Gastrocnemius medialis (tissue), 4 donors: ENCODE measurements around the gene MS4A2. TPM values are rescaled to one million over a fixed set of nuclear protein-coding genes. Genes with fewer than 3 reads are reported as not detected.

ENCODE experiments used
- ATAC-seq, 2 donors: fragments of 150-250 bp; one replicate each; pipeline ENCODE4 v1.9.1; 2016
- DNase-seq, 2 donors: peaks; one replicate each; pipeline ENCODE4 v3.0.0-alpha.2; 2019
- H3K27ac ChIP-seq, 4 donors: fragments of 200-600 bp; sonication (generic); 1 replicate in 1 of 4; 2 replicates in 3 of 4; pipeline ENCODE4 v1.5.1; 2016 to 2018; ENCODE audit warnings: mild to moderate bottlenecking in 2 of 4, moderate library complexity in 1 of 4
- H3K27me3 ChIP-seq, 3 donors: fragments of 200-600 bp; sonication (generic) in 2 of 3; 1 replicate in 1 of 3; 2 replicates in 2 of 3; pipeline versions ENCODE4 v1.5.1 to v1.6.0; 2016 to 2019; ENCODE audit warnings: mild to moderate bottlenecking in 1 of 3, moderate library complexity in 1 of 3
- H3K36me3 ChIP-seq, 2 donors: fragments of 200-600 bp; sonication (generic) in 1 of 2; one replicate each; pipeline ENCODE4 v1.5.1; 2017 to 2018
- H3K4me1 ChIP-seq, 2 donors: fragments of 200-600 bp; sonication (generic) in 1 of 2; one replicate each; pipeline ENCODE4 v1.5.1; 2016 to 2017; ENCODE audit warnings: mild to moderate bottlenecking in 2 of 2
- H3K4me3 ChIP-seq, 4 donors: fragments of 200-600 bp; sonication (generic) in 3 of 4; 1 replicate in 1 of 4; 2 replicates in 3 of 4; pipeline ENCODE4 v1.5.1; 2016 to 2019; ENCODE audit warnings: mild to moderate bottlenecking in 2 of 4
- H3K9me3 ChIP-seq, 3 donors: fragments of 200-600 bp; sonication (generic) in 2 of 3; 1 replicate in 1 of 3; 2 replicates in 2 of 3; pipeline ENCODE4 v1.5.1; 2016 to 2019
- POLR2A ChIP-seq, 2 donors: fragments of 450-650 bp; IDR thresholded peaks; one replicate each; pipeline ENCODE4 v1.6.1; 2017; ENCODE audit warnings: antibody characterized with exemption in 2 of 2, mild to moderate bottlenecking in 2 of 2, moderate library complexity in 2 of 2
- in situ Hi-C, 4 donors: fragments of 200-750 bp; cut with MboI; loops; one replicate each; pipeline versions ENCODE4 v1.15.0 to v1.8.0; 2017; ENCODE audit warnings: low sequenced_read_pairs in 4 of 4
- intact Hi-C: fragments of 100-400 bp; cut with DNase I; formaldehyde crosslinking; loops from one replicate; pipeline ENCODE4 v1.15.1; 2023; ENCODE audit warnings: low total_unique reads
- total RNA-seq, 4 donors: library from RNA; depleted of rRNA; stranded (reverse); fragments of >200 nt; gene quantifications; one replicate each; pipeline versions ENCODE4 v1.1.0 to v1.2.3, GENCODE V29; 2016
- TF ChIP-seq, protein P1 (sequence below), 5 experiments: fragments of 450-650 bp in 3 of 5; fragments of 200-600 bp in 2 of 5; sonication (generic) in 2 of 5; IDR thresholded peaks in 4 of 5; conservative IDR thresholded peaks in 1 of 5; 1 replicate in 4 of 5; 2 replicates in 1 of 5; pipeline ENCODE4 v1.5.1; 2016 to 2019; ENCODE audit warnings: antibody characterized with exemption in 5 of 5, mild to moderate bottlenecking in 3 of 5, moderate library complexity in 3 of 5

Gene MS4A2
- total RNA-seq, 4 donors from 2014 or later: 0.39 TPM; not detected in 3

DNA sequence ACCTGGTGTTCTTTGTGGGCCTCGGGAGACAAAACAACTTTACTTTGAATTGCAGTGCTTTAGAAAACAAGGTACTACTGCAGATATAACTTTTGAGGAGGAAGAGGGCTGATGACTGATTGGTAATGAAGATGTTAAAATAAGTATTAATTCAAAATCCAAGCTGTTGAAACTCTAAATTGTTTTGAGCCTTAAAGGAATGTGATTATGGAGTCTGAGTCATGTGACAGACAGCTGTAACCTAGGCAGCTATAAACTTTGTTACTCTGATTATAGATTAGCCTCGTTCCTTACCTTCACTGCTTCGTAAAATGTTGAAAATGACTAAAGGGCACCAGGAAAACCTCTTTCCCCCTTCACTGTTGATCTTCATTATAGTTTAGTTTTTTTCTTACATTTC lies 43.4 kb downstream of the MS4A2 start:
- no peak overlapping the region for H3K4me3 ChIP-seq
- in situ Hi-C loops (no loop called here), intact Hi-C loops (no loop called here)
- no peak for ATAC-seq
- no peaks in the 10 kb centered on the region for H3K36me3 ChIP-seq
- TF ChIP-seq, protein P1, sequence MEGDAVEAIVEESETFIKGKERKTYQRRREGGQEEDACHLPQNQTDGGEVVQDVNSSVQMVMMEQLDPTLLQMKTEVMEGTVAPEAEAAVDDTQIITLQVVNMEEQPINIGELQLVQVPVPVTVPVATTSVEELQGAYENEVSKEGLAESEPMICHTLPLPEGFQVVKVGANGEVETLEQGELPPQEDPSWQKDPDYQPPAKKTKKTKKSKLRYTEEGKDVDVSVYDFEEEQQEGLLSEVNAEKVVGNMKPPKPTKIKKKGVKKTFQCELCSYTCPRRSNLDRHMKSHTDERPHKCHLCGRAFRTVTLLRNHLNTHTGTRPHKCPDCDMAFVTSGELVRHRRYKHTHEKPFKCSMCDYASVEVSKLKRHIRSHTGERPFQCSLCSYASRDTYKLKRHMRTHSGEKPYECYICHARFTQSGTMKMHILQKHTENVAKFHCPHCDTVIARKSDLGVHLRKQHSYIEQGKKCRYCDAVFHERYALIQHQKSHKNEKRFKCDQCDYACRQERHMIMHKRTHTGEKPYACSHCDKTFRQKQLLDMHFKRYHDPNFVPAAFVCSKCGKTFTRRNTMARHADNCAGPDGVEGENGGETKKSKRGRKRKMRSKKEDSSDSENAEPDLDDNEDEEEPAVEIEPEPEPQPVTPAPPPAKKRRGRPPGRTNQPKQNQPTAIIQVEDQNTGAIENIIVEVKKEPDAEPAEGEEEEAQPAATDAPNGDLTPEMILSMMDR (IDR thresholded peaks at IDR 0.05 in 4 of 5, conservative IDR thresholded peaks at IDR 0.05 in 1 of 5): no peak
- no peak for TF ChIP-seq POLR2A (IDR thresholded peaks at IDR 0.05)
- H3K4me1 ChIP-seq: no peaks in the 10 kb centered on the region
- no peaks in the 10 kb centered on the region for H3K9me3 ChIP-seq
- H3K27ac ChIP-seq: no peak overlapping the region
- no peaks in the 10 kb centered on the region for H3K27me3 ChIP-seq
- DNase-seq: no peak

DNA sequence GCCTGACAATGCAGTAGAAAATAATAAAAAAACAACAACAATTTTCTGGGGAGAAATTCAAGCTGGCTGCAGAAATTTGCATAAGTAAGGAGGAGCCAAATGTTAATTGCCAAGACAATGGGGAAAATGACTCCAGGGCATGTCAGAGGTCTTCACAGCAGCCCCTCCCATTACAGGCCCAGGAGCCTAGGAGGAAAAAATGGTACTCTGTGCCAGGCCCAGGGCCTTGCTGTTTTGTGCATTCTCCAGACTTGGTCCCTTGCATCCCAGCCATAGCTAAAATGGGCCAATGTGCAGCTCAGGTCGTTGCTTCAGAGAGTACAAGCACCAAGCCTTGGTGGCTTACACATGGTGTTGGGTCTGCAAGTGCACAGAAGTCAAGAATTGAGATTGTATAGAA lies 45.5 kb downstream of the MS4A2 start:
- H3K36me3 ChIP-seq: no peaks in the 10 kb centered on the region
- intact Hi-C loops (no loop called here), in situ Hi-C loops (no loop called here)
- H3K27me3 ChIP-seq: no peaks in the 10 kb centered on the region
- H3K27ac ChIP-seq: no peak overlapping the region
- no peak for TF ChIP-seq POLR2A (IDR thresholded peaks at IDR 0.05)
- TF ChIP-seq, protein P1 (IDR thresholded peaks at IDR 0.05 in 4 of 5, conservative IDR thresholded peaks at IDR 0.05 in 1 of 5): no peak
- DNase-seq (no peak), ATAC-seq (no peak)
- no peaks in the 10 kb centered on the region for H3K4me1 ChIP-seq
- H3K4me3 ChIP-seq: no peak overlapping the region
- H3K9me3 ChIP-seq: no peaks in the 10 kb centered on the region

DNA sequence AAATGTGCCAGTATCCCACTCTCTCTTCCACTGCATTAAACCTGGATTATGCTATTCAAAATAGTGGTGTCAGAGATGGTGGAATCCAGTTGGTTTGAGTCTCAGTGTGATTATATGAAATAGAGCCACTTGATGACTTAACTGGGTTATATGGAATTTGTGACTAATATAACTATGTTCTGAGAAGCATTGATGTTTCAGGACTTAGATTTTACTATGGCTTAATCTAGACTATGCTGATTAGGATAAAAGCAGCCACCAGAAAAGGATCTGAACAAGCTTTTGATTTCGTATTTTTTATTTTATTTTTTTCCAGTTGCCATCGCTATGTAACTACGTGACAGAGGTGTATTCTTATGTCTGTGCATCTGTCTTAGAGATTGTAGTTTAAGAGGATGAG lies 55.3 kb downstream of the MS4A2 start:
- no peak for TF ChIP-seq POLR2A (IDR thresholded peaks at IDR 0.05)
- TF ChIP-seq, protein P1 (IDR thresholded peaks at IDR 0.05 in 4 of 5, conservative IDR thresholded peaks at IDR 0.05 in 1 of 5): no peak
- no peak for DNase-seq
- Histone ChIP-seq H3K27ac (no peak overlapping the region), H3K36me3 (no peaks in the 10 kb centered on the region), H3K9me3 (no peaks in the 10 kb centered on the region), H3K4me1 (no peaks in the 10 kb centered on the region), H3K27me3 (no peaks in the 10 kb centered on the region), H3K4me3 (no peak overlapping the region)
- intact Hi-C loops: no loop called here
- ATAC-seq: no peak
- in situ Hi-C loops: no loop called here

DNA sequence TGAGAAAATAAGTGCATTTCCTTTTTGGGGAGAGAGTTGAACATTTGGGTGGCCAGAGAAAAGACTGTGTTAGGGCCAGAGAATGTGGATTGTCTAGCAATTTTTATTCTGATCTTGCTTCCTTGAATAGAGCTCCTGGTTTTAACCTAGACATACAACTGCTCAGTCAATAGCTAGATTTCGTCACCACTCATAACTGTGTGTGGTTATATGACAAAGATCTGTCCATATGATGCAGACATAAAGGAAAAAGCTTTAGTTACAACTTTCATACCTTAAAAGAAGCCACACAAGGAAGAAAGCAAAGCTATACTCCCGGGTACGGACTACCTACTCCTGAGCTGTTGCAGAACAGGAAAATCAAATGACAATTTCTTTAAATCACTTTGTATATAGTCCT lies 57.2 kb downstream of the MS4A2 start:
- Histone ChIP-seq H3K36me3 (no peaks in the 10 kb centered on the region), H3K27me3 (no peaks in the 10 kb centered on the region), H3K27ac (no peak overlapping the region), H3K4me1 (no peaks in the 10 kb centered on the region), H3K4me3 (no peak overlapping the region), H3K9me3 (peaks cover 0 to 5% (median 0%) of the 10 kb centered on the region in 3 donors)
- DNase-seq: no peak
- TF ChIP-seq, protein P1 (IDR thresholded peaks at IDR 0.05 in 4 of 5, conservative IDR thresholded peaks at IDR 0.05 in 1 of 5): no peak
- no peak for TF ChIP-seq POLR2A (IDR thresholded peaks at IDR 0.05)
- ATAC-seq: no peak
- intact Hi-C loops (no loop called here), in situ Hi-C loops (no loop called here)

Other genes starting within 250 kb of the MS4A2 start
- gene CBLIF, start 243.2 kb upstream of the MS4A2 start, total RNA-seq: not detected
- not detected for gene TCN1, start 222.2 kb upstream of the MS4A2 start, total RNA-seq
- gene OOSP3, start 209.9 kb upstream of the MS4A2 start, total RNA-seq: not detected
- not detected for gene OOSP1, start 150.2 kb upstream of the MS4A2 start, total RNA-seq
- gene OOSP4A, start 124.6 kb upstream of the MS4A2 start, total RNA-seq: not detected
- gene OOSP4B, start 71.5 kb upstream of the MS4A2 start, total RNA-seq: not detected
- gene OOSP2, start 48.3 kb upstream of the MS4A2 start, total RNA-seq: not detected
- gene MS4A3, start 32.0 kb upstream of the MS4A2 start, total RNA-seq: not detected
- gene MS4A6A, start 94.4 kb downstream of the MS4A2 start, total RNA-seq: 10 to 100 TPM in 3 of 4 donors, 1 to 10 TPM in 1; 4.6 to 26.6 (median 18.8) TPM
- 1 to 10 TPM in 1 of 4 donors, not detected in 3; 2.8 TPM for gene MS4A4E, start 154.5 kb downstream of the MS4A2 start, total RNA-seq
- 10 to 100 TPM in 1 of 4 donors, 1 to 10 TPM in 3; 5.8 to 15.6 (median 8.4) TPM for gene MS4A4A, start 192.0 kb downstream of the MS4A2 start, total RNA-seq
- not detected for gene MS4A6E, start 238.6 kb downstream of the MS4A2 start, total RNA-seq